ENCODE measurements around the gene ST8SIA5. TPM values are rescaled to one million over a fixed set of nuclear protein-coding genes. Genes with fewer than 3 reads are reported as not detected.

Gene ST8SIA5
- polyA plus RNA-seq, 1 of the 3 experiments (the other 2 are of a cell fraction): 0.08 TPM

DNA sequence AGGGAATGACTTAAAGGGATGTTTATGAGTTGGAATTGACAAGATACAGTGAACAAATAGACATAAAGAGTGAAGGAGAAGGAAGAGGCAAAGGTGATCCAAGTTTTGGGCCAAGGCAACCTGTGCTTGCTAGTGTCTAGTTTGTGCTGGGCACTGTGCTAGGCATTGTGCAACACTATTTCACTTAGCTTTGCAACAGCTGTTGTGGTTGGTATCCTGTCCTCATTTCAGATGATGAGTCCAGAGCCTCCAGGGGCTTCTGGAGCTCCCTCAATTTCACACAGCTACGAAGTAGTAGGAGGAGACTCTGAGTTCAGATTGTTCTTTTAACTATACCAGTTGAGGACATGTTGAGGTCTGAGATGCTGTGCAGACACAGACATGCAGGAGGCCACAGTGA is 81.7 kb downstream of the ST8SIA5 start:
- Histone ChIP-seq H3K27ac (ENCODE audit: low read depth in 2 of 2, low read length in 1 of 2) (no peak overlapping the region), H3K9me3 (no peaks in the 10 kb centered on the region), H2AFZ (ENCODE audit: low read depth) (no peak overlapping the region), H3F3A (replicated peaks; ENCODE audit: insufficient read depth) (no peaks in the 10 kb centered on the region), H3K4me3 (ENCODE audit: low read depth in 2 of 2, low read length in 1 of 2) (no peak overlapping the region), H3K4me1 (ENCODE audit: control insufficient read depth in 1 of 2, insufficient read depth in 2 of 2, low read depth in 1 of 2, low read length in 1 of 2) (no peaks in the 10 kb centered on the region; a peak in 1 of 4 replicates), H4K20me1 (ENCODE audit: insufficient read depth) (no peaks in the 10 kb centered on the region), H3K9me2 (no peaks in the 10 kb centered on the region), H3K4me2 (no peak overlapping the region), H3K27me3 (ENCODE audit: insufficient read depth) (no peaks in the 10 kb centered on the region), H3K36me3 (replicated peaks in 1 of 2; ENCODE audit: control insufficient read depth in 1 of 2, insufficient read depth in 2 of 2, low read length in 1 of 2) (no peaks in the 10 kb centered on the region), H3K79me2 (ENCODE audit: insufficient read depth) (no peaks in the 10 kb centered on the region), H3K9ac (no peak overlapping the region)
- CTCF ChIA-PET: interaction anchor here (0.9 kb wide), 1 partner anchor 17 kb away, joined by 4 read pairs; no protein-coding TSS in a partner anchor
- POLR2A ChIA-PET: no interaction called here
- no peak for TF ChIP-seq YY1 (IDR thresholded peaks at IDR 0.05; ENCODE audit: low read depth)
- TF ChIP-seq, protein P1, sequence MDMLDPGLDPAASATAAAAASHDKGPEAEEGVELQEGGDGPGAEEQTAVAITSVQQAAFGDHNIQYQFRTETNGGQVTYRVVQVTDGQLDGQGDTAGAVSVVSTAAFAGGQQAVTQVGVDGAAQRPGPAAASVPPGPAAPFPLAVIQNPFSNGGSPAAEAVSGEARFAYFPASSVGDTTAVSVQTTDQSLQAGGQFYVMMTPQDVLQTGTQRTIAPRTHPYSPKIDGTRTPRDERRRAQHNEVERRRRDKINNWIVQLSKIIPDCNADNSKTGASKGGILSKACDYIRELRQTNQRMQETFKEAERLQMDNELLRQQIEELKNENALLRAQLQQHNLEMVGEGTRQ (IDR thresholded peaks at IDR 0.05; ENCODE audit: borderline replicate concordance, low read depth, low read length): no peak
- no peak for TF ChIP-seq FOXJ3 (CRISPR knock-in tag; IDR thresholded peaks at IDR 0.05)
- TF ChIP-seq, protein P2, sequence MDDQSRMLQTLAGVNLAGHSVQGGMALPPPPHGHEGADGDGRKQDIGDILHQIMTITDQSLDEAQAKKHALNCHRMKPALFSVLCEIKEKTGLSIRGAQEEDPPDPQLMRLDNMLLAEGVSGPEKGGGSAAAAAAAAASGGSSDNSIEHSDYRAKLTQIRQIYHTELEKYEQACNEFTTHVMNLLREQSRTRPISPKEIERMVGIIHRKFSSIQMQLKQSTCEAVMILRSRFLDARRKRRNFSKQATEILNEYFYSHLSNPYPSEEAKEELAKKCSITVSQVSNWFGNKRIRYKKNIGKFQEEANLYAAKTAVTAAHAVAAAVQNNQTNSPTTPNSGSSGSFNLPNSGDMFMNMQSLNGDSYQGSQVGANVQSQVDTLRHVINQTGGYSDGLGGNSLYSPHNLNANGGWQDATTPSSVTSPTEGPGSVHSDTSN (IDR thresholded peaks at IDR 0.05): no peak
- TF ChIP-seq RFX5 (IDR thresholded peaks at IDR 0.05; ENCODE audit: low read length): no peak
- no peak for TF ChIP-seq TAF1 (IDR thresholded peaks at IDR 0.05; ENCODE audit: borderline replicate concordance, low read depth, low read length)
- TF ChIP-seq FOXM1 (IDR thresholded peaks at IDR 0.05; ENCODE audit: low read depth): no peak
- no peak for TF ChIP-seq GATA2 (CRISPR knock-in tag; IDR thresholded peaks at IDR 0.05)
- TF ChIP-seq SMC3 (IDR thresholded peaks at IDR 0.05; ENCODE audit: low read depth, low read length): no peak
- no peak for TF ChIP-seq NFIC (IDR thresholded peaks at IDR 0.05; ENCODE audit: borderline replicate concordance)
- TF ChIP-seq, protein P3, sequence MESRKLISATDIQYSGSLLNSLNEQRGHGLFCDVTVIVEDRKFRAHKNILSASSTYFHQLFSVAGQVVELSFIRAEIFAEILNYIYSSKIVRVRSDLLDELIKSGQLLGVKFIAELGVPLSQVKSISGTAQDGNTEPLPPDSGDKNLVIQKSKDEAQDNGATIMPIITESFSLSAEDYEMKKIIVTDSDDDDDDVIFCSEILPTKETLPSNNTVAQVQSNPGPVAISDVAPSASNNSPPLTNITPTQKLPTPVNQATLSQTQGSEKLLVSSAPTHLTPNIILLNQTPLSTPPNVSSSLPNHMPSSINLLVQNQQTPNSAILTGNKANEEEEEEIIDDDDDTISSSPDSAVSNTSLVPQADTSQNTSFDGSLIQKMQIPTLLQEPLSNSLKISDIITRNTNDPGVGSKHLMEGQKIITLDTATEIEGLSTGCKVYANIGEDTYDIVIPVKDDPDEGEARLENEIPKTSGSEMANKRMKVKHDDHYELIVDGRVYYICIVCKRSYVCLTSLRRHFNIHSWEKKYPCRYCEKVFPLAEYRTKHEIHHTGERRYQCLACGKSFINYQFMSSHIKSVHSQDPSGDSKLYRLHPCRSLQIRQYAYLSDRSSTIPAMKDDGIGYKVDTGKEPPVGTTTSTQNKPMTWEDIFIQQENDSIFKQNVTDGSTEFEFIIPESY (IDR thresholded peaks at IDR 0.05; ENCODE audit: borderline replicate concordance, low read depth): no peak
- no peak for TF ChIP-seq TEAD4 (IDR thresholded peaks at IDR 0.05; ENCODE audit: borderline replicate concordance, insufficient read depth)
- 0% methylated on average over 1 of the region's 1 CpG for WGBS (ENCODE audit: low lambda C conversion rate)
- no peak for DNase-seq

Data from SK-N-SH (cell line).